Measurements from ENCODE around the gene KCNJ15.

The KCNJ15 gene

GRCh38 chr21:38268864-38269575 is 12.2 kb downstream of the KCNJ15 start:
- no peak for DNase-seq

GRCh38 chr21:38269576-38269936 is 12.8 kb downstream of the KCNJ15 start:
- DNase-seq: no peak

GRCh38 chr21:38272215-38272614 is 15.4 kb downstream of the KCNJ15 start:
- DNase-seq: no peak

- peak; percentile 4 for DNase-seq
Measured at GRCh38 chr21:38273745-38274542, 17.2 kb downstream of the KCNJ15 start.

GRCh38 chr21:38277501-38278131 is 20.8 kb downstream of the KCNJ15 start:
- peak; percentile 11 for DNase-seq

GRCh38 chr21:38280454-38280853 is 23.7 kb downstream of the KCNJ15 start:
- DNase-seq: no peak

GRCh38 chr21:38280867-38281266 is 24.1 kb downstream of the KCNJ15 start:
- DNase-seq: no peak

- DNase-seq: no peak
Measured at GRCh38 chr21:38282921-38283320, 26.1 kb downstream of the KCNJ15 start.

- DNase-seq: no peak
Measured at GRCh38 chr21:38284216-38284615, 27.4 kb downstream of the KCNJ15 start.

GRCh38 chr21:38286739-38287471 is 30.1 kb downstream of the KCNJ15 start:
- DNase-seq: no peak

GRCh38 chr21:38287476-38287875 is 30.7 kb downstream of the KCNJ15 start:
- no peak for DNase-seq

GRCh38 chr21:38289705-38290485 is 33.1 kb downstream of the KCNJ15 start:
- peak; percentile 36 for DNase-seq

GRCh38 chr21:38290809-38291208 is 34.0 kb downstream of the KCNJ15 start:
- no peak for DNase-seq

- no peak for DNase-seq
Measured at GRCh38 chr21:38291874-38292273, 35.1 kb downstream of the KCNJ15 start.

- DNase-seq: no peak
Measured at GRCh38 chr21:38293113-38293512, 36.3 kb downstream of the KCNJ15 start.

- DNase-seq: no peak
Measured at GRCh38 chr21:38293765-38294164, 37.0 kb downstream of the KCNJ15 start.

- no peak for DNase-seq
Measured at GRCh38 chr21:38294609-38295008, 37.8 kb downstream of the KCNJ15 start.

GRCh38 chr21:38295997-38296764 is 39.4 kb downstream of the KCNJ15 start:
- DNase-seq: no peak

GRCh38 chr21:38297194-38297631 is 40.4 kb downstream of the KCNJ15 start:
- DNase-seq: no peak

- DNase-seq: no peak
Measured at GRCh38 chr21:38297871-38298270, 41.1 kb downstream of the KCNJ15 start.

GRCh38 chr21:38298832-38299231 is 42.0 kb downstream of the KCNJ15 start:
- no peak for DNase-seq

- no peak for DNase-seq
Measured at GRCh38 chr21:38299671-38300070, 42.9 kb downstream of the KCNJ15 start.

Measured in CD4-positive, alpha-beta T cell treated with Interleukin-17A for 1 hour (primary cell).